Measurements from ENCODE around the gene LYRM1.

LYRM1 gene

DNA sequence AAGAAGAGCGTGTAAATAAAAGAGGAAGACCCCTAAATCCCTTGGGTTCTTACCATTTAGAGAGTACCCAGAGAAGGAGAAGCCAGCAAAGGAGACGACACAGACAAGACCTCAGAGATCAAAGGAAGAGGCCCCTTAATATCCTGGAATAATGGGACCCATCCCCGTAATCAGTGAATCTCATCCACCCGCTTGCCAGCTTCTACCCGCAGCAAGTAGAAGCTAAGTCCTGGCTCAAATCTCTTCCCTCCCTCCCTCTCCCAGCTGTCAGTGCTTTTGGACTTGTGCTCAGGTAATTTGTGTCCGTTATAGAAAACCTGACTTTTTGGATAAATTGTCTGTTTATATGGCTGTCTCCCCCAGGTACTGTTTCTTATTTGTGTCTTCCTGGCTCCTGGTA lies 1.9 kb downstream of the LYRM1 start:
- Histone ChIP-seq H3K9ac (ENCODE audit: low read depth, low read length, poor library complexity, severe bottlenecking) (peak overlapping the region; percentile 88), H3K9me2 (replicated peaks; ENCODE audit: low read depth, low read length) (no peaks in the 10 kb centered on the region), H3K36me3 (ENCODE audit: insufficient read depth, low read length) (no peaks in the 10 kb centered on the region), H3K27me3 (ENCODE audit: insufficient read depth, low read length, poor library complexity, severe bottlenecking) (no peaks in the 10 kb centered on the region), H3K4me2 (ENCODE audit: low read depth, low read length, poor library complexity, severe bottlenecking) (peak overlapping the region; percentile 73), H2AFZ (ENCODE audit: low read length) (no peak overlapping the region), H3F3A (ENCODE audit: low read depth) (peaks cover 6% of the 10 kb centered on the region; the same call in 1 of the 2 replicates), H3K4me1 (ENCODE audit: insufficient read depth, low read length, poor library complexity, severe bottlenecking) (peaks cover 63% of the 10 kb centered on the region), H3K79me2 (ENCODE audit: insufficient read depth, low read length) (peaks cover 56% of the 10 kb centered on the region), H3K9me3 (ENCODE audit: insufficient read depth, low read depth, low read length) (no peaks in the 10 kb centered on the region), H4K20me1 (ENCODE audit: insufficient read depth, low read length, poor library complexity, severe bottlenecking) (peaks cover 27% of the 10 kb centered on the region), H3K4me3 (ENCODE audit: low read length, poor library complexity, severe bottlenecking) (peak overlapping the region; percentile 86)
- TF ChIP-seq, protein P1, sequence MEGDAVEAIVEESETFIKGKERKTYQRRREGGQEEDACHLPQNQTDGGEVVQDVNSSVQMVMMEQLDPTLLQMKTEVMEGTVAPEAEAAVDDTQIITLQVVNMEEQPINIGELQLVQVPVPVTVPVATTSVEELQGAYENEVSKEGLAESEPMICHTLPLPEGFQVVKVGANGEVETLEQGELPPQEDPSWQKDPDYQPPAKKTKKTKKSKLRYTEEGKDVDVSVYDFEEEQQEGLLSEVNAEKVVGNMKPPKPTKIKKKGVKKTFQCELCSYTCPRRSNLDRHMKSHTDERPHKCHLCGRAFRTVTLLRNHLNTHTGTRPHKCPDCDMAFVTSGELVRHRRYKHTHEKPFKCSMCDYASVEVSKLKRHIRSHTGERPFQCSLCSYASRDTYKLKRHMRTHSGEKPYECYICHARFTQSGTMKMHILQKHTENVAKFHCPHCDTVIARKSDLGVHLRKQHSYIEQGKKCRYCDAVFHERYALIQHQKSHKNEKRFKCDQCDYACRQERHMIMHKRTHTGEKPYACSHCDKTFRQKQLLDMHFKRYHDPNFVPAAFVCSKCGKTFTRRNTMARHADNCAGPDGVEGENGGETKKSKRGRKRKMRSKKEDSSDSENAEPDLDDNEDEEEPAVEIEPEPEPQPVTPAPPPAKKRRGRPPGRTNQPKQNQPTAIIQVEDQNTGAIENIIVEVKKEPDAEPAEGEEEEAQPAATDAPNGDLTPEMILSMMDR (conservative IDR thresholded peaks at IDR 0.05; ENCODE audit: low read length) = no peak
- no peak for TF ChIP-seq EZH2phosphoT487 (IDR thresholded peaks at IDR 0.05; ENCODE audit: borderline replicate concordance)

- H3K4me2 ChIP-seq (ENCODE audit: low read depth, low read length, poor library complexity, severe bottlenecking) = peak overlapping the region; percentile 73
- H4K20me1 ChIP-seq (ENCODE audit: insufficient read depth, low read length, poor library complexity, severe bottlenecking) = peaks cover 19% of the 10 kb centered on the region
- no peaks in the 10 kb centered on the region for H3K9me3 ChIP-seq (ENCODE audit: insufficient read depth, low read depth, low read length)
- H3K36me3 ChIP-seq (ENCODE audit: insufficient read depth, low read length) = no peaks in the 10 kb centered on the region
- peaks cover 6% of the 10 kb centered on the region; the same call in 1 of the 2 replicates for H3F3A ChIP-seq (ENCODE audit: low read depth)
- peak overlapping the region; percentile 88 for H3K9ac ChIP-seq (ENCODE audit: low read depth, low read length, poor library complexity, severe bottlenecking)
- H3K4me3 ChIP-seq (ENCODE audit: low read length, poor library complexity, severe bottlenecking) = peak overlapping the region; percentile 86
- H3K9me2 ChIP-seq (replicated peaks; ENCODE audit: low read depth, low read length) = no peaks in the 10 kb centered on the region
- peaks cover 54% of the 10 kb centered on the region for H3K4me1 ChIP-seq (ENCODE audit: insufficient read depth, low read length, poor library complexity, severe bottlenecking)
- H3K79me2 ChIP-seq (ENCODE audit: insufficient read depth, low read length) = peaks cover 48% of the 10 kb centered on the region
- no peaks in the 10 kb centered on the region for H3K27me3 ChIP-seq (ENCODE audit: insufficient read depth, low read length, poor library complexity, severe bottlenecking)
- no peak overlapping the region for H2AFZ ChIP-seq (ENCODE audit: low read length)
- TF ChIP-seq, protein P1 (conservative IDR thresholded peaks at IDR 0.05; ENCODE audit: low read length) = no peak
- TF ChIP-seq EZH2phosphoT487 (IDR thresholded peaks at IDR 0.05; ENCODE audit: borderline replicate concordance) = no peak
Measured at GRCh38 chr16:20903116-20903898, 2.7 kb downstream of the LYRM1 start.

DNA sequence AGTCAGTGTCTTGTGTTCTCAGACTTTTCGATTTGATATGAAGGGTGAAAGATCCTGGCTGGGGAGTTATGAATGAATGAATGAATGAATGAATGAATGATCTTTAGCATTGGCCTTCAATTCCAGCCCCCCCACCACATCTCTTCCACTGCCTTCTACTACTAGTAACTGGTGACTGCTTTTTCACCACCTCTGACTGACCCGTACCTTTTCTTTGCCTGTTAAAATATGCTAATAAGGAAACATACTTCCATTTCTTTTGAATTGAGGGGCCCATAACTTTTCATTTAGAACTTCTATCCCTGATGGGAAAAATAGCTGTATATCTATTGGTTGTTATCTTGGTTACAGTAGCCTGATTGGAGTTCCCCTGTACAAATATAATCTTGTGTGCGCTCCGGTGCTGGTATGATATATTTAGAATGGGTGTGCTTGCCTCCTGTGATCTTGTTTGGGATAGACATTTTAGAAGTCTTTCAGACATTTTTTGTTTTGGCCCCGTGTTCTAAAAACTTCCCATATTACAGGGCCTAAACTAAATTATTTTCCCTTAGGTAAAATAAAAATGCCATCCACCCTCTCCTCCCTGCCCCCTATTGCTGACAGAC lies 3.4 kb downstream of the LYRM1 start:
- Histone ChIP-seq H3K36me3 (ENCODE audit: insufficient read depth, low read length) (no peaks in the 10 kb centered on the region), H4K20me1 (ENCODE audit: insufficient read depth, low read length, poor library complexity, severe bottlenecking) (peaks cover 12% of the 10 kb centered on the region), H2AFZ (ENCODE audit: low read length) (no peak overlapping the region), H3K9ac (ENCODE audit: low read depth, low read length, poor library complexity, severe bottlenecking) (peak overlapping the region; percentile 11), H3K27me3 (ENCODE audit: insufficient read depth, low read length, poor library complexity, severe bottlenecking) (no peaks in the 10 kb centered on the region), H3K4me3 (ENCODE audit: low read length, poor library complexity, severe bottlenecking) (peak overlapping the region; percentile 86), H3K9me3 (ENCODE audit: insufficient read depth, low read depth, low read length) (no peaks in the 10 kb centered on the region), H3K79me2 (ENCODE audit: insufficient read depth, low read length) (peaks cover 41% of the 10 kb centered on the region), H3K4me2 (ENCODE audit: low read depth, low read length, poor library complexity, severe bottlenecking) (peak overlapping the region; percentile 73), H3K9me2 (replicated peaks; ENCODE audit: low read depth, low read length) (no peaks in the 10 kb centered on the region), H3F3A (ENCODE audit: low read depth) (peaks cover 8% of the 10 kb centered on the region; the same call in 1 of the 2 replicates), H3K4me1 (ENCODE audit: insufficient read depth, low read length, poor library complexity, severe bottlenecking) (peaks cover 47% of the 10 kb centered on the region)
- TF ChIP-seq, protein P1 (conservative IDR thresholded peaks at IDR 0.05; ENCODE audit: low read length) = no peak
- no peak for TF ChIP-seq EZH2phosphoT487 (IDR thresholded peaks at IDR 0.05; ENCODE audit: borderline replicate concordance)
